HG03571 (cell line): ENCODE measurements around the gene ABCA4.

Experiments
- ATAC-seq: cut with Tn5 transposase; IDR thresholded peaks from one replicate; pipeline ENCODE4 v1.9.1; 2021; ENCODE audit not compliant: unreplicated experiment

The ABCA4 gene

GRCh38 chr1:93981274-93981667 lies 139.7 kb downstream of the ABCA4 start:
- ATAC-seq, result no peak

GRCh38 chr1:93980320-93981273 lies 140.4 kb downstream of the ABCA4 start:
- no peak for ATAC-seq

- ATAC-seq, result no peak
Measured at GRCh38 chr1:93979718-93980319, 141.1 kb downstream of the ABCA4 start.

GRCh38 chr1:93979040-93979717 lies 141.8 kb downstream of the ABCA4 start:
- no peak for ATAC-seq

- ATAC-seq, result no peak
Measured at GRCh38 chr1:93977598-93977945, 143.4 kb downstream of the ABCA4 start.

- ATAC-seq, result no peak
Measured at GRCh38 chr1:93976711-93977597, 144.0 kb downstream of the ABCA4 start.

- no peak for ATAC-seq
Measured at GRCh38 chr1:93976291-93976690, 144.7 kb downstream of the ABCA4 start.

GRCh38 chr1:93972341-93972740 lies 148.6 kb downstream of the ABCA4 start:
- no peak for ATAC-seq

- ATAC-seq, result no peak
Measured at GRCh38 chr1:93969887-93970286, 151.1 kb downstream of the ABCA4 start.

GRCh38 chr1:93969371-93969770 lies 151.6 kb downstream of the ABCA4 start:
- no peak for ATAC-seq

- ATAC-seq, result no peak
Measured at GRCh38 chr1:93967306-93967705, 153.6 kb downstream of the ABCA4 start.

GRCh38 chr1:93965888-93966287 lies 155.1 kb downstream of the ABCA4 start:
- ATAC-seq, result no peak

- ATAC-seq, result no peak
Measured at GRCh38 chr1:93965256-93965655, 155.7 kb downstream of the ABCA4 start.

GRCh38 chr1:93964777-93965200 lies 156.2 kb downstream of the ABCA4 start:
- no peak for ATAC-seq

- ATAC-seq, result no peak
Measured at GRCh38 chr1:93964096-93964776, 156.7 kb downstream of the ABCA4 start.

- ATAC-seq, result no peak
Measured at GRCh38 chr1:93963585-93963984, 157.4 kb downstream of the ABCA4 start.

- no peak for ATAC-seq
Measured at GRCh38 chr1:93961906-93962305, 159.0 kb downstream of the ABCA4 start.

- ATAC-seq, result no peak
Measured at GRCh38 chr1:93961443-93961842, 159.5 kb downstream of the ABCA4 start.

GRCh38 chr1:93960641-93961147 lies 160.3 kb downstream of the ABCA4 start:
- ATAC-seq, result no peak

GRCh38 chr1:93959413-93959812 lies 161.5 kb downstream of the ABCA4 start:
- no peak for ATAC-seq
